Activated naive CD4-positive, alpha-beta T cell treated with anti-CD3 and anti-CD28 coated beads for 36 hours (primary cell): ENCODE measurements around the gene FHIT. TPM values are rescaled to one million over a fixed set of nuclear protein-coding genes. Genes with fewer than 3 reads are reported as not detected.
"Not testable (repeated sequence)": the region's sequence is repeated elsewhere in the genome, so short reads cannot be mapped to it uniquely, and the experiment has no call there.

ENCODE experiments used
- CTCF ChIA-PET: fragments of 350-600 bp; sonication (Branson Sonifier 250); formaldehyde crosslinking; loops from one replicate; lab custom pipeline; 2021; ENCODE audit warnings: antibody characterized with exemption; lab: Charles Lee
- DNase-seq: peaks from one replicate; pipeline ENCODE4 v3.0.0-alpha.2; 2020
- H3K27ac Mint-ChIP-seq: one replicate; pipeline ENCODE4 v1.8.0; 2021; ENCODE audit warnings: mild to moderate bottlenecking, mixed read lengths
- H3K27me3 Mint-ChIP-seq: one replicate; pipeline ENCODE4 v1.8.0; 2021; ENCODE audit warnings: low read depth, mixed read lengths
- H3K36me3 Mint-ChIP-seq: one replicate; pipeline ENCODE4 v1.8.0; 2021; ENCODE audit warnings: low read depth, mixed read lengths
- H3K4me1 Mint-ChIP-seq: one replicate; pipeline ENCODE4 v1.8.0; 2021; ENCODE audit warnings: low read depth, mixed read lengths
- H3K4me3 Mint-ChIP-seq: one replicate; pipeline ENCODE4 v1.8.0; 2021; ENCODE audit warnings: mild to moderate bottlenecking, moderate library complexity, mixed read lengths
- H3K9me3 Mint-ChIP-seq: one replicate; pipeline ENCODE4 v1.8.0; 2021; ENCODE audit warnings: mixed read lengths
- intact Hi-C: fragments of 100-400 bp; cut with micrococcal nuclease; formaldehyde crosslinking; loops from one replicate; pipeline ENCODE4 v1.15.1; 2023
- total RNA-seq, 2 experiments: library from RNA; stranded (reverse); gene quantifications; one replicate each; pipeline ENCODE4 v1.2.3, GENCODE V29; 2021

FHIT gene
- total RNA-seq, 2 experiments from 2014 or later: 20.2 to 22.7 TPM

DNA sequence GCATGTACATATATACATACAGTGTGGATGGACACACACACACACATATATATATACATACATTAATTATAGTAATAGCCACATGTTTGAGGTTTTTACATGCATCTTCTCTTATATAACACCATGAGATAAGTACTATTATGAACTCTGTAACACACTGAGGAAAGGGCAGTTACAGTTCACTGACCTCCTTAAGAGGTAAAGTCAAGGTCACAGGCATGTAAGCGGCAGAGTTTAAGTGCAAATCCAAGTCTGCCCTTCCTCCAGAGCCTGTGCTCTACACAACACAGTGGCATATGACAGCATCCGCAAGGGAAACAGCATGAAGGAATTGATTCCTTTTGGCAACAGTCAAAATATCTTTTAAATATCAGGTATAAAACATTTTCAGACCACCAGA is 26.4 kb downstream of the FHIT start:
- DNase-seq: no peak
- no peak overlapping the region for H3K4me3 Mint-ChIP-seq
- H3K27ac Mint-ChIP-seq: no peak overlapping the region
- intact Hi-C loops: no loop called here
- H3K4me1 Mint-ChIP-seq: no peaks in the 10 kb centered on the region
- no peaks in the 10 kb centered on the region for H3K27me3 Mint-ChIP-seq
- no peaks in the 10 kb centered on the region for H3K9me3 Mint-ChIP-seq
- H3K36me3 Mint-ChIP-seq: no peaks in the 10 kb centered on the region
- CTCF ChIA-PET: no interaction called here

DNA sequence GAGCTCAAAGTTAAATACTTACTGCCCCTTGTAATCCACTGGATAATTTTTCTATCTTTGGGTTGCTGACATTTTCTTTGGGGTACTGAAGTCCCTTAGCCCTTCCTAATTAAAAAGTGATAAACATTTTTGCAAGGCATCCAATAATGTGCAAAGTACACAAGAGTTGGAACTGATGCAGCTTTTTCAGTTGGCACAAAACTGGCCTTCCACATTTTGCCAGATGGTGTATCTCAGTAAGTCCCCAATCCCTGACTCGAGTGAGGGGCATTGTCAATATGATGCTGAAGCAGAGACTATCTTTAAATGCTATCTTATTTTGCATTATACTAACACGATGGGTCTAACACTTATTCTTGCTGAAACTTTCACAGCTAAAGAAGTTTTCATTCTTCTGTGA is 27.8 kb downstream of the FHIT start:
- H3K27me3 Mint-ChIP-seq: no peaks in the 10 kb centered on the region
- no peak overlapping the region for H3K4me3 Mint-ChIP-seq
- H3K4me1 Mint-ChIP-seq: no peaks in the 10 kb centered on the region
- H3K27ac Mint-ChIP-seq: no peak overlapping the region
- CTCF ChIA-PET: interaction anchor here (0.9 kb wide), 1 partner anchor 147 kb away, joined by 3 read pairs; no protein-coding TSS in a partner anchor
- H3K36me3 Mint-ChIP-seq: no peaks in the 10 kb centered on the region
- intact Hi-C loops: no loop called here
- DNase-seq: no peak
- no peaks in the 10 kb centered on the region for H3K9me3 Mint-ChIP-seq

DNA sequence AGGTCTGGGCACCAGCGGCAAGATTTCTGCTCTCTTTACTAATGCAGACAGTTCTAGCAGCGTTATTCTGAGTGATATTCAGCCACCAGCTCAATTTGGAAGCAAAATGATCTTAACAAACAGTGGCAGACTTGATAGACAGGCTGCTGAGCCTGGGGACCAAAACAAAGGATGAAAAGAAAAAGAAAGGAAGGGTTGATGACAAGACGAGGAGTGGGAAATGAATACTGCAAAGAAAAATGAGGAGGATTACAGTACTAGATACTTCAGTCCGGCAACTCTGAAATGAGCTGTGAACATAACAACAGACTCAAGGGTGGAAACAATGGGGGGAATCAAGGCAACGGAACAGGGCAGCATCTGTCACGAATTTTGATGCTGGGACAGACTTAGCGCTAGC is 28.8 kb downstream of the FHIT start:
- intact Hi-C loops: no loop called here
- H3K27me3 Mint-ChIP-seq: no peaks in the 10 kb centered on the region
- CTCF ChIA-PET: interaction anchor here (0.6 kb wide), 1 partner anchor 146 kb away, joined by 4 read pairs; no protein-coding TSS in a partner anchor
- no peak overlapping the region for H3K4me3 Mint-ChIP-seq
- no peaks in the 10 kb centered on the region for H3K36me3 Mint-ChIP-seq
- no peak for DNase-seq
- no peak overlapping the region for H3K27ac Mint-ChIP-seq
- H3K9me3 Mint-ChIP-seq: peaks cover 1% of the 10 kb centered on the region
- H3K4me1 Mint-ChIP-seq: no peaks in the 10 kb centered on the region

DNA sequence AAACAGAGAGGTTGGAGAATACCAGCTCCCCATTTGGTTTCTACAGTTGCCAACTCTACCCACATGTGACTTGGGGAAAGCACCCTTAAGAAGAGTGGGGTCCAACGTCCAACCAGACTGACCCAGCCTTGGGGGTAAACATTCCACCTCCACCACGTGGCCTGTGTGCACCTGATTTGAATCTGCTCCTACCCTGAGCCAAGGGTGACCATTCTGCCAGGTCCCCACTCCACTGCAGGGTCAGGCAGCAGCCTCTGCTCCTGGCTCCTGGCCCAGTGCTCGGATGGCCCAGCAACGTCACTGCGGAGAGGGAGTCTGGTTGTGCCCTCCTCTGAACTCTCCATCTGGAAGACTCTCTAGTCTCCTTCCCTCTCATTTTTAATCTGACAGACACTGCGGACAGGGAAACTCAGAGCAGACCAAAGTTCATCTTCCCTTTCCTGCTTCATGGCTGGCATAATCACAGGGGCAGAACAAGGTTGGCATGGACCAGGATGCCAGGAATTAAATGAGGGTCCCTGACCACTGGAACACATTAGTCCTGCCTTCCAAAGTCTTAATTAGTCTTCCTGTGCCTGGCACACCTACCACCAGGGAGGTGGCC is 29.4 kb downstream of the FHIT start:
- CTCF ChIA-PET: interaction anchor here (0.6 kb wide), 1 partner anchor 146 kb away, joined by 4 read pairs; no protein-coding TSS in a partner anchor
- H3K27ac Mint-ChIP-seq: no peak overlapping the region
- H3K27me3 Mint-ChIP-seq: no peaks in the 10 kb centered on the region
- intact Hi-C loops: no loop called here
- DNase-seq: no peak
- no peaks in the 10 kb centered on the region for H3K36me3 Mint-ChIP-seq
- no peak overlapping the region for H3K4me3 Mint-ChIP-seq
- no peaks in the 10 kb centered on the region for H3K4me1 Mint-ChIP-seq
- H3K9me3 Mint-ChIP-seq: peaks cover 6% of the 10 kb centered on the region

DNA sequence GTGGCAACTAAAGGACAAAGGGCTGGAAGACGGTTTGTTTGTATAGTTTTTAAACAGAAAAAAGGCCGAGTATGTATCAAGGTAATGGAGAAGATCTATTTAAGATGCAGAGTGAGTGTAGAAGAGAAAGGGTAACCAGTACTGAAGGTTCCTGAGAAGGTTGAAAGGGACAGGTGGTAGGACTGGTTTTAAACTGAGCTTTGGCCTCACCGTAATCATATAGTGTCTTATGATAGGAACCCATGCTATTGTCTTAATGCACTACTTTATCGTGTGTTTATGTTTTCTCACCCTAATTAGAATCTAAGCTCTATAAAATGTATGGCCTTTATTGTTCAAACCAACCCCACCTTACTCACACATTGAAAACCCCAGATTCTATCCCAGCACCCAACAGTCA is 32.7 kb downstream of the FHIT start:
- CTCF ChIA-PET: no interaction called here
- peaks cover 7% of the 10 kb centered on the region for H3K9me3 Mint-ChIP-seq
- intact Hi-C loops: no loop called here

GRCh38 chr3:61216171-61216570 is 35.1 kb downstream of the FHIT start:
- H3K4me3 Mint-ChIP-seq, H3K27ac Mint-ChIP-seq, H3K36me3 Mint-ChIP-seq, H3K4me1 Mint-ChIP-seq, CTCF ChIA-PET, intact Hi-C loops, DNase-seq, H3K27me3 Mint-ChIP-seq: not testable (repeated sequence)
- peaks cover 11% of the 10 kb centered on the region for H3K9me3 Mint-ChIP-seq

More for the DNA sequence above, 32.7 kb downstream of the FHIT start:
- Mint-ChIP-seq H3K4me3 (no peak overlapping the region), H3K27me3 (no peaks in the 10 kb centered on the region), H3K27ac (no peak overlapping the region), H3K36me3 (peaks cover 1% of the 10 kb centered on the region), H3K4me1 (no peaks in the 10 kb centered on the region)
- DNase-seq: no peak

DNA sequence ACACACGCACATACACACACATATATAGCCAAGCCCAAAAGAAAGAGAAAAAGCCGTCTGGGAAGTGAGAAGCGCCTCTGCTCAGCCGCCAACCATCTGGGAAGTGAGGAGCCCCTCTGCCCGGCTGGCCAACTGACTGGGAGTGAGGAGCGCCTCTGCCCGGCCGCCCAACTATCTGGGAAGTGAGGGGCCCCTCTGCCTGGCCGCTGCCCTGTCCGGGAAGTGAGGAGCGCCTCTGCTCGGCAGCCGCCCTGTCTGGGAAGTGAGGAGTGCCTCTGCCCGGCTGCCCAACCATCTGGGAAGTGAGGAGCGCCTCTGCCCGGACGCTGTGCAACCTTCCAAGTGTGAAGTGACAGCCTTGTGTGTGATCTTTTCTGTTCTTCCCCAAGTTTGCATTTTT is 49.2 kb downstream of the FHIT start:
- intact Hi-C loops: no loop called here
- no peak for DNase-seq
- H3K27me3 Mint-ChIP-seq: no peaks in the 10 kb centered on the region
- H3K4me3 Mint-ChIP-seq: no peak overlapping the region
- H3K36me3 Mint-ChIP-seq: no peaks in the 10 kb centered on the region
- no peaks in the 10 kb centered on the region for H3K4me1 Mint-ChIP-seq
- no peak overlapping the region for H3K27ac Mint-ChIP-seq
- CTCF ChIA-PET: no interaction called here
- H3K9me3 Mint-ChIP-seq: peaks cover 6% of the 10 kb centered on the region

DNA sequence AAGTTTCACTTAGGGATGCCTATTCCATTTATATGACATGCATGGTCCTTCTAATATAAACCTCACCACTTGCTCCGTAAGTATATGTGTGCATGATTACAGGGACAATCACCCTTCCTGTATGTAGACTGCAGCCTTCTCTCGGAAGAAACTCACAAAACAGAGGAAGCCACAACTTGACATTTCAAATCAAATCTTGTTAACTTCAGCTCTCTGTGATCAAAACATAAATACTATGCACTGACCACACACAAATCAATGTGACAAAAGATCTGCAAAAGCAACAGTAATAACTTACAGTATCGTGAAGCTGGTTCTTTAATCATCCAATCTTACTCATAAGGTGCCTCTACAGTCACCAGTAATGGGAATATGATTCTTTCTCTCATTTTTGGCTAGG is 50.2 kb downstream of the FHIT start:
- Mint-ChIP-seq H3K4me3 (no peak overlapping the region), H3K4me1 (no peaks in the 10 kb centered on the region), H3K36me3 (no peaks in the 10 kb centered on the region), H3K27ac (no peak overlapping the region), H3K27me3 (no peaks in the 10 kb centered on the region), H3K9me3 (peaks cover 2% of the 10 kb centered on the region)
- CTCF ChIA-PET: no interaction called here
- intact Hi-C loops: no loop called here
- no peak for DNase-seq

- intact Hi-C loops: no loop called here
- no peaks in the 10 kb centered on the region for H3K27me3 Mint-ChIP-seq
- H3K36me3 Mint-ChIP-seq: no peaks in the 10 kb centered on the region
- H3K9me3 Mint-ChIP-seq: no peaks in the 10 kb centered on the region
- no peak overlapping the region for H3K27ac Mint-ChIP-seq
- H3K4me1 Mint-ChIP-seq: no peaks in the 10 kb centered on the region
- DNase-seq: no peak
- H3K4me3 Mint-ChIP-seq: no peak overlapping the region
- CTCF ChIA-PET: no interaction called here
These were observed 51.0 kb downstream of the FHIT start for GRCh38 chr3:61200270-61200669.

- Mint-ChIP-seq H3K36me3 (no peaks in the 10 kb centered on the region), H3K27me3 (no peaks in the 10 kb centered on the region), H3K9me3 (no peaks in the 10 kb centered on the region), H3K4me3 (no peak overlapping the region), H3K4me1 (no peaks in the 10 kb centered on the region), H3K27ac (no peak overlapping the region)
- no peak for DNase-seq
- intact Hi-C loops: no loop called here
- CTCF ChIA-PET: no interaction called here
These were observed 51.4 kb downstream of the FHIT start for GRCh38 chr3:61199843-61200242.

- H3K4me3 Mint-ChIP-seq: no peak overlapping the region
- no peaks in the 10 kb centered on the region for H3K36me3 Mint-ChIP-seq
- H3K9me3 Mint-ChIP-seq: no peaks in the 10 kb centered on the region
- intact Hi-C loops: no loop called here
- CTCF ChIA-PET: no interaction called here
- H3K27me3 Mint-ChIP-seq: no peaks in the 10 kb centered on the region
- H3K27ac Mint-ChIP-seq: no peak overlapping the region
- H3K4me1 Mint-ChIP-seq: no peaks in the 10 kb centered on the region
- DNase-seq: no peak
These were observed 56.2 kb downstream of the FHIT start for GRCh38 chr3:61194892-61195538.

DNA sequence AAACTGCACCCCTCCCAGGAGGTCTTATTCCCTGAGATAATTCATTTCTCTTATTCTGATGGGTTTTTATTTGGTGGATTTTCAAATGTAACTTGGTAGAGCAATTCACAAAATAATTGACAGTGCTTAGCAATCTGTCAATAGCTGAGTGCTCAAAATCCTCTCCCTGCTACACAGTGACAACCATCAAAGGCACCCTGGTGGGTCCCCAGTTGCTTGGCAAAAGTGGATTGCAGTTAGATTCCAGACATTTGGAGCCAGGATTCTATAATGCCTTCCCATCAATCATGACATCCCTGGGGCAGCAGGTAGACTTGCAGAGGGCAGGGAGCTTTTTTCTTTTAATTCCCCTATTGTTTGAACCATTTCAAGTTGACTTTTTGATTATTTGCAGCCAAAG is 59.0 kb downstream of the FHIT start:
- CTCF ChIA-PET: no interaction called here
- no peaks in the 10 kb centered on the region for H3K27me3 Mint-ChIP-seq
- intact Hi-C loops: no loop called here
- H3K36me3 Mint-ChIP-seq: peaks cover 3% of the 10 kb centered on the region
- DNase-seq: no peak
- H3K4me1 Mint-ChIP-seq: no peaks in the 10 kb centered on the region
- H3K9me3 Mint-ChIP-seq: no peaks in the 10 kb centered on the region
- H3K27ac Mint-ChIP-seq: no peak overlapping the region
- no peak overlapping the region for H3K4me3 Mint-ChIP-seq

GRCh38 chr3:61190205-61190604 is 61.0 kb downstream of the FHIT start:
- H3K4me1 Mint-ChIP-seq, H3K36me3 Mint-ChIP-seq, intact Hi-C loops, H3K9me3 Mint-ChIP-seq, H3K27ac Mint-ChIP-seq, H3K4me3 Mint-ChIP-seq, DNase-seq, CTCF ChIA-PET, H3K27me3 Mint-ChIP-seq: not testable (repeated sequence)
